Hematopoietic multipotent progenitor cell (in vitro differentiated cells): ENCODE measurements around the gene WNT3. TPM values are rescaled to one million over a fixed set of nuclear protein-coding genes. Genes with fewer than 3 reads are reported as not detected.
"Not testable (repeated sequence)": the region's sequence is repeated elsewhere in the genome, so short reads cannot be mapped to it uniquely, and the experiment has no call there.

Experiments
- DNase-seq, 3 donors: peaks; one replicate each; pipeline ENCODE4 v3.0.0-alpha.2; 2011 to 2015; ENCODE audit warnings: low read depth in 2 of 3, low spot score in 2 of 3
- total RNA-seq: library from RNA; depleted of rRNA; stranded (reverse); fragments of >200 nt; gene quantifications from one replicate; pipeline ENCODE4 v1.2.3, GENCODE V29; 2012

The WNT3 gene
- total RNA-seq, 1 donor, result under 0.01 TPM

DNA sequence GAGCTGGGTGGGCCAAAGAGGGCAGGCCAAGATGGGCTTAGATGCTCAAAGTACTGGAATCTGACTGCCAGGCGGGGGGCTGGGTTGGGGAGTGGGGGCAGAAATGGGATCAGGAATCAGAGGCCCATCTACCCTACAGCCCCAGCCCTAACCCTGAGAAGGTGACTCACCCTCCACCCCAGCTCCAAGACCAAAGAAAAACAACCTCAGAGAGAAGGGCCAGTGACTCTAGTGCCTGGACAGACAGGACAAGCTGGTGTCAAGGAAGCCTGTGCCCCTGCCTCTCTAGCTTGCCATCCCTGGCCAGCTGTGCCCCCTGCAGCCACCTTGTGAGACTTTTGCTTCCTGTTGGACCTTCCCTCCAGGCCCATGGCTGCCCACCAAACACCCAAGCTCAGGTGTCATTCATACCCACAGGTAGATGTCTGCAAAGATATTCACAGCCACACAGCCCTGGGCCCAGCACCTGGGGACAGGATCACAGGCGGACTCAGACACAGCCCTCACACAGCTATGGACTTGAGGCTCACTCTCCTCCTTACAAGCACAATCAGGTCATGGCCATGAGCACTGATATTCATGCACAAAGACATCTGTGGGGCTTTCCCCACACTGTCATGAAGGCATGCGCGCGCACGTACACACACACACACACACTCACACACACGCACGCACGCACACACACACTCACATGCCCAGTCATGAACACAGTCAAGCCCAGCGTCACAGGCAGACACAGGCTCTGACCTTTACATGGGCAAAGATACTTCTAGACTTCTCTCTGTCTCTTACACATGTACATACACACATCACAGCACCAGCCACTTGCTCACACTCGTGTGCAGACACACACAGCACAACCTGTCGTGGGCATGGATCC is 2.8 kb downstream of the WNT3 start:
- DNase-seq, result no peak

DNA sequence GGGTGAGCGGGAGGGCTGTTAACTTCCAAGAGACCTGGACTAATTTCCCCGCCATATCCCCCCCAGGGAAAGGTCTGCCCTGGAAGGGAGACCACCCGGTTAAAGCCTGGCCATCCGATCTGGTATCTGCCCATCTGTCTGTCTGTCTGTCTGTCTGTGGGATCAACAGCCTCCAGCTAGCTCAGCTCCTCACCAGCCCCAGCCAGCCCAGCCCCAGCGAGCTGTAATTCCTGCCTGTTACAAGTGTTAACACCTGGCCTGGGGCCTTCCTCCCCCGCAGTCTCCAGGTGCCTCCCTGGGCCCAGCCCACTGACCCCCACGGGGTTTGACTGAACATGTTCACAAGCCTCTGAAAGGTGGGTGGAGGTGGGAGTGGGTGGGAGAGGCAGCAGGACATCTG is 4.0 kb downstream of the WNT3 start:
- no peak for DNase-seq

GRCh38 chr17:46813920-46814319 is 4.6 kb downstream of the WNT3 start:
- no peak for DNase-seq

- no peak for DNase-seq
Observed at GRCh38 chr17:46812624-46813318, 5.7 kb downstream of the WNT3 start.

DNA sequence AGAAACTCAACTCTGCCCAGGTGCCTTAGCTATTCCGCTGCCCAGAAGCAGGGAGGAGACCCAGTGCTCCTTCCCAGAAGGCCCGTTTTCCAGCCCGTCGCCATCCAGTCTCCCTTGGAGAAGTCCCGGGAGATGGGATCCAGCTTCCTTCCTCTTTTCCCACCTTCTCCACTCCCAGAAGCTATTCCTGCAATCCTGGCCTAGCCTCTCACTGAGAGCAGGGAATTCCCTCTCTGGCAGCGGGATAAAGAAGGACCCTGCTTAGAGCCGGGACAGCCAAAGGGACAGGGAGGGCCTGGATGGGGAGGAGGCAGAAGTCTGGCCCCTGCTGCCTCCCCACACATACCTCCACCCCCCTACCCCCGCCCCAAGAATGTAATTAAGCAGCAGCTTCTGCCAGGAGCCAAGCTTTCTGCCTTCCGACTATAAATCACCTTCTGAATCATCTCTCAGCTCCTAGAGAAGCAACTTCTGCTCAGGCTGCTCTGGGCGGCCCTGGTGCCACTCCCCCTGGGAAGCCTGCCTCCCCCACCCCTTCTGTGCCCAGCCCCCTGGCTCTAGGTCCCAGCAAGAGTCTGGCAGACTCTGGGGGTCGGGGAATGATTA is 6.4 kb downstream of the WNT3 start:
- no peak for DNase-seq

- no peak for DNase-seq
Observed at GRCh38 chr17:46810837-46811236, 7.7 kb downstream of the WNT3 start.

- no peak for DNase-seq
Observed at GRCh38 chr17:46809110-46809571, 9.4 kb downstream of the WNT3 start.

DNA sequence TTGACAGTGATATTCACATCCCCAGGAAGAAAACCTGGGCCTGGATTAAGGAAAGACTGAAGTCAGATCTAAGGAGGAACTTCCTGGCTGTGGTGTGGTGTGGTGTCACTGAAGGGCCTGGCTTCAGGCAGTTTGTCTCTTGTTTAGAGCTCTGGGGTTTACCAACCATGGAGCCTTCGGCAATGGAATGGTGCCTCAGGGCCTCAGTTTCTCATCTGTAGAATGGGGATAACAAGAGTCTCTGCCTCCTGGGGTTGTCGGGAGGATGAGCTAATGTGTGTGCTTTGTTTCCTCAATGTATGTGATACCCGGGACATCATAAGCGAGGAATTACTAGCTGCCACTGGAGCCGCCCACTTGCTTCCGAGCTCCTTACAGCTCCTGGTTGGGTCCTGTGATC is 12.7 kb downstream of the WNT3 start:
- no peak for DNase-seq

DNA sequence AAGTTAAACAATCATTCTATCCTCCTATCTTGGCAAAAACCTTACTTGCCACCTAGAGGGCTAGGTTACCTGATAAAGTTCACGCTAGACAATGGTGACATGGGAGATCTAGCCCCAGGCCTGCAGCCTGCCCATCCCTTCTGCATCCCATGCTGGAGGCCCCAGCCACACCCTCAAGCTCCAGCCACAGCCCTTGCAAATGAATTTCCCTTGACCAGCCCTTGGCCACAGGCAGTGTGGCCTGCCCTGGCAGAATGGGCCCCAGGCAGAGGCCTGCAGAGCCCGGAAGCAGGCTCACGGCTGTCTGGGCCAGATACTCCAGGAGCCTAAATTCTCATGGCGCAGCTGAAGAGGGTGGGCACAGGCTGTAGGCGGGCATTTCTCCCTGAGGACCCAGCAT is 14.9 kb downstream of the WNT3 start:
- DNase-seq, result no peak

- no peak for DNase-seq
Observed at GRCh38 chr17:46802800-46803199, 15.7 kb downstream of the WNT3 start.

DNA sequence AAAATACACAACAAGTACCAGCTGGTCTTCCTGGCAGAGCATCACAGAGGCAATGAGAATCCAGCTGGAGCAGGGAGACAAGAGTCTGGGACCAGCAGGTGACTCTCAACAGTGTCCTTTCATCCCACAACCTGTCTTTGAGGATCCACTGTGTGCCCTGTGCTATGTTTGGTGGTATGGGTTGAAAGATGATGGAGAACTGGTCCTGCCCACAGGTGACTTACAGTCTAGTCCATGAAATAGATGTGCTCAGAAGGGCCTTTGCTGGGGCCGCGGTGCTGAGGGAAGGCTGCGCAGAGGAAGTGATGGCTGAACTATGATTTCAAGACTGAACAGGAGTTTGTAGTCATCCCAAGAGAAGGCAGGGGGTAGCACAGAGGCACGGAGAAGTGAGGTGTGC is 17.9 kb downstream of the WNT3 start:
- DNase-seq, result no peak

DNA sequence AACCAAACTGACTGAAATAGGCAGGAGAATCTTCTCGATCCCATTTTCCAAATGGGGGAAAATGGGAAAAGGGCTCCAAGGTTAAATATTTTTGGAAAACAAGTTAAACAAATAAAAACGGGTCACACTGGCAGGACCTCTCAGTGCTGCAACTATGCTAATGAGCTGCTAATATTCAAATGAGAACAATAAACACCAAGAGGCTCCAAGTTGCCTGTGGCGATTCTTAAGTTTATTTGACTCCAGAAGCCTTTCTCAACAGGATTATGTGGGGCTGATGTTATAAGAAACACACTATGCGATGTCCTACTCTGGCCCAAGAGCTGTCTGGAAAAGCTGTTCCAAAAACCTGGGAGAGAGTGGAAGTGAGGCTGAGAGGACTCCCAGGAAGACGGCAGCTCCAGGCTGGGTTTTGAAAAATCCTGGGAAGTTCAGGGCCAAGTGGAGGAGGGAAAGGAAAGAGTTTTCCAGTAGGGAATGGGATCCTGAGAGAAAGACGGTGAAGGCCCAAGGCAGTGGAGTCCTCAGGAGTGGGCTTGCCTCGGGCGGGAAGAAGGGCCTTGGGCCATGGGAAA is 21.4 kb downstream of the WNT3 start:
- no peak for DNase-seq

- no peak for DNase-seq
Observed at GRCh38 chr17:46796524-46796923, 22.0 kb downstream of the WNT3 start.

- no peak for DNase-seq
Observed at GRCh38 chr17:46796084-46796483, 22.4 kb downstream of the WNT3 start.

GRCh38 chr17:46795379-46795952 is 23.0 kb downstream of the WNT3 start:
- DNase-seq, result no peak

GRCh38 chr17:46794318-46794717 is 24.2 kb downstream of the WNT3 start:
- no peak for DNase-seq

GRCh38 chr17:46793541-46793940 is 25.0 kb downstream of the WNT3 start:
- DNase-seq, result no peak

GRCh38 chr17:46793023-46793422 is 25.5 kb downstream of the WNT3 start:
- DNase-seq, result not testable (repeated sequence)

GRCh38 chr17:46792071-46792470 is 26.4 kb downstream of the WNT3 start:
- DNase-seq, result no peak

GRCh38 chr17:46791531-46791930 is 27.0 kb downstream of the WNT3 start:
- no peak for DNase-seq

GRCh38 chr17:46790216-46790615 is 28.3 kb downstream of the WNT3 start:
- DNase-seq, result no peak
